ENCODE data around the gene IFIT1.

The IFIT1 gene

DNA sequence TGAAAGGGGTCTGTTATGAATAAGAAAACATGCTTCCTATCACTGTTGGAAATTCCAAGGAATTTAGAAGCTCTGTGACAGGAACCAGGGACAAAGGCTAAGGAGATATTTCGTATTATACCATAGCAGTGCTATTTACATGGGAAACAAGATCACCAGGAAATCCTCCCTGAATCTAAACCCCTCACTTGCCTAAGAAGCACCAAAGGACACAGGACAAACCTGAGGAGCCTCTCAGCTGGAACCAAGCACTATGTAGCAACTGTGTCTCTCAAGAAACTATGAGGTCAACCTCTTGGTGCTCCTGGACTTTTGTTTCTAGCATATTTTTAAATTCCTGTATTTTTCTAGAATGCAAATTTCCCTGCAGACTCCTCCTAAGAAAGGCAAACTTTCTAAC lies 35.3 kb upstream of the IFIT1 start (continued):
- TF ChIP-seq, protein P1, sequence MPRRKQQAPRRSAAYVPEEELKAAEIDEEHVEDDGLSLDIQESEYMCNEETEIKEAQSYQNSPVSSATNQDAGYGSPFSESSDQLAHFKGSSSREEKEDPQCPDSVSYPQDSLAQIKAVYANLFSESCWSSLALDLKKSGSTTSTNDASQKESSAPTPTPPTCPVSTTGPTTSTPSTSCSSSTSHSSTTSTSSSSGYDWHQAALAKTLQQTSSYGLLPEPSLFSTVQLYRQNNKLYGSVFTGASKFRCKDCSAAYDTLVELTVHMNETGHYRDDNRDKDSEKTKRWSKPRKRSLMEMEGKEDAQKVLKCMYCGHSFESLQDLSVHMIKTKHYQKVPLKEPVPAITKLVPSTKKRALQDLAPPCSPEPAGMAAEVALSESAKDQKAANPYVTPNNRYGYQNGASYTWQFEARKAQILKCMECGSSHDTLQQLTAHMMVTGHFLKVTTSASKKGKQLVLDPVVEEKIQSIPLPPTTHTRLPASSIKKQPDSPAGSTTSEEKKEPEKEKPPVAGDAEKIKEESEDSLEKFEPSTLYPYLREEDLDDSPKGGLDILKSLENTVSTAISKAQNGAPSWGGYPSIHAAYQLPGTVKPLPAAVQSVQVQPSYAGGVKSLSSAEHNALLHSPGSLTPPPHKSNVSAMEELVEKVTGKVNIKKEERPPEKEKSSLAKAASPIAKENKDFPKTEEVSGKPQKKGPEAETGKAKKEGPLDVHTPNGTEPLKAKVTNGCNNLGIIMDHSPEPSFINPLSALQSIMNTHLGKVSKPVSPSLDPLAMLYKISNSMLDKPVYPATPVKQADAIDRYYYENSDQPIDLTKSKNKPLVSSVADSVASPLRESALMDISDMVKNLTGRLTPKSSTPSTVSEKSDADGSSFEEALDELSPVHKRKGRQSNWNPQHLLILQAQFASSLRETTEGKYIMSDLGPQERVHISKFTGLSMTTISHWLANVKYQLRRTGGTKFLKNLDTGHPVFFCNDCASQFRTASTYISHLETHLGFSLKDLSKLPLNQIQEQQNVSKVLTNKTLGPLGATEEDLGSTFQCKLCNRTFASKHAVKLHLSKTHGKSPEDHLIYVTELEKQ (tag by site-specific recombination; IDR thresholded peaks at IDR 0.05; ENCODE audit: borderline replicate concordance), result no peak
- no peak for TF ChIP-seq SETDB1 (IDR thresholded peaks at IDR 0.05; ENCODE audit: insufficient read length, low read length)
- no peak for TF ChIP-seq ZNF776 (tag by site-specific recombination; IDR thresholded peaks at IDR 0.05; ENCODE audit: borderline replicate concordance)
- TF ChIP-seq, protein P2, sequence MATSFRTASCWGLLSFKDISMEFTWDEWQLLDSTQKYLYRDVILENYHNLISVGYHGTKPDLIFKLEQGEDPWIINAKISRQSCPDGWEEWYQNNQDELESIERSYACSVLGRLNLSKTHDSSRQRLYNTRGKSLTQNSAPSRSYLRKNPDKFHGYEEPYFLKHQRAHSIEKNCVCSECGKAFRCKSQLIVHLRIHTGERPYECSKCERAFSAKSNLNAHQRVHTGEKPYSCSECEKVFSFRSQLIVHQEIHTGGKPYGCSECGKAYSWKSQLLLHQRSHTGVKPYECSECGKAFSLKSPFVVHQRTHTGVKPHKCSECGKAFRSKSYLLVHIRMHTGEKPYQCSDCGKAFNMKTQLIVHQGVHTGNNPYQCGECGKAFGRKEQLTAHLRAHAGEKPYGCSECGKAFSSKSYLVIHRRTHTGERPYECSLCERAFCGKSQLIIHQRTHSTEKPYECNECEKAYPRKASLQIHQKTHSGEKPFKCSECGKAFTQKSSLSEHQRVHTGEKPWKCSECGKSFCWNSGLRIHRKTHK (tag by site-specific recombination; IDR thresholded peaks at IDR 0.05), result no peak
- no peak for TF ChIP-seq ZNF214 (tag by site-specific recombination; IDR thresholded peaks at IDR 0.05; ENCODE audit: borderline replicate concordance)
- TF ChIP-seq ZNF510 (tag by site-specific recombination; IDR thresholded peaks at IDR 0.05; ENCODE audit: insufficient replicate concordance), result no peak
- TF ChIP-seq ZSCAN23 (tag by site-specific recombination; IDR thresholded peaks at IDR 0.05), result no peak
- TF ChIP-seq ZNF48 (tag by site-specific recombination; IDR thresholded peaks at IDR 0.05), result no peak
- no peak for TF ChIP-seq ZNF157 (tag by site-specific recombination; IDR thresholded peaks at IDR 0.05)

DNA sequence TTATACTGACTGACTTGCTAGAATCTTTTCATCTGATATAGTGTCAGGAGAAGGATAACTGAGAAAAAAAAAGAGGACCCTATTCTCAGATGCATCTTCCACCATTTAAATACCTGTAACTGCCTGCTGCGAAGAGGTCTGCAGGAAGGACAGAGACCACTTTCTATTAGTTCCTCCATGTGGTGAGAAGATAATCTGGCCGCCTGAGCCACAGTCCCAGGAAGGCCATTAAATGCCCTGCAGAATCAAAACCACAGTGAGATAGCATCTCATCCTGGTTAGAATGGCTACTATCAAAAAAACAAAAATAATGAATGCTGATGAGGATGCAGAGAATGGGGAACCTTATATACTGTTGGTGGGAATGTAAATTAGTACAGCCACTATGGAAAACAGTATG lies 34.4 kb upstream of the IFIT1 start:
- no peaks in the 10 kb centered on the region for H3K36me3 ChIP-seq (ENCODE audit: control insufficient read depth in 2 of 2, insufficient read depth in 1 of 2, low read length in 2 of 2)
- no peak overlapping the region for H3K27ac ChIP-seq (ENCODE audit: extremely low read depth, low read depth, low read length)
- no peak overlapping the region for H3K4me3 ChIP-seq (ENCODE audit: low read depth, low read length)
- ChIA-PET CTCF (interaction anchor here (1.3 kb wide), 1 partner anchor 12 kb away, joined by 3 read pairs; no protein-coding TSS in a partner anchor), POLR2A (no interaction called here)
- H3K9me3 ChIP-seq (ENCODE audit: control insufficient read depth, insufficient read depth, low read depth, low read length), result no peaks in the 10 kb centered on the region
- H3K4me1 ChIP-seq (ENCODE audit: control insufficient read depth, insufficient read depth, low read length), result no peaks in the 10 kb centered on the region
- no peak for TF ChIP-seq ZNF830 (tag by site-specific recombination; IDR thresholded peaks at IDR 0.05; ENCODE audit: low read depth)
- TF ChIP-seq ZXDB (tag by site-specific recombination; IDR thresholded peaks at IDR 0.05), result no peak
- TF ChIP-seq ZNF211 (tag by site-specific recombination; IDR thresholded peaks at IDR 0.05; ENCODE audit: low read depth), result no peak
- TF ChIP-seq YY2 (tag by site-specific recombination; IDR thresholded peaks at IDR 0.05), result no peak
- no peak for TF ChIP-seq ZNF747 (tag by site-specific recombination; IDR thresholded peaks at IDR 0.05)
- TF ChIP-seq ZNF214 (tag by site-specific recombination; IDR thresholded peaks at IDR 0.05; ENCODE audit: borderline replicate concordance), result no peak
- TF ChIP-seq GLI4 (tag by site-specific recombination; IDR thresholded peaks at IDR 0.05), result no peak
- TF ChIP-seq, protein P3, sequence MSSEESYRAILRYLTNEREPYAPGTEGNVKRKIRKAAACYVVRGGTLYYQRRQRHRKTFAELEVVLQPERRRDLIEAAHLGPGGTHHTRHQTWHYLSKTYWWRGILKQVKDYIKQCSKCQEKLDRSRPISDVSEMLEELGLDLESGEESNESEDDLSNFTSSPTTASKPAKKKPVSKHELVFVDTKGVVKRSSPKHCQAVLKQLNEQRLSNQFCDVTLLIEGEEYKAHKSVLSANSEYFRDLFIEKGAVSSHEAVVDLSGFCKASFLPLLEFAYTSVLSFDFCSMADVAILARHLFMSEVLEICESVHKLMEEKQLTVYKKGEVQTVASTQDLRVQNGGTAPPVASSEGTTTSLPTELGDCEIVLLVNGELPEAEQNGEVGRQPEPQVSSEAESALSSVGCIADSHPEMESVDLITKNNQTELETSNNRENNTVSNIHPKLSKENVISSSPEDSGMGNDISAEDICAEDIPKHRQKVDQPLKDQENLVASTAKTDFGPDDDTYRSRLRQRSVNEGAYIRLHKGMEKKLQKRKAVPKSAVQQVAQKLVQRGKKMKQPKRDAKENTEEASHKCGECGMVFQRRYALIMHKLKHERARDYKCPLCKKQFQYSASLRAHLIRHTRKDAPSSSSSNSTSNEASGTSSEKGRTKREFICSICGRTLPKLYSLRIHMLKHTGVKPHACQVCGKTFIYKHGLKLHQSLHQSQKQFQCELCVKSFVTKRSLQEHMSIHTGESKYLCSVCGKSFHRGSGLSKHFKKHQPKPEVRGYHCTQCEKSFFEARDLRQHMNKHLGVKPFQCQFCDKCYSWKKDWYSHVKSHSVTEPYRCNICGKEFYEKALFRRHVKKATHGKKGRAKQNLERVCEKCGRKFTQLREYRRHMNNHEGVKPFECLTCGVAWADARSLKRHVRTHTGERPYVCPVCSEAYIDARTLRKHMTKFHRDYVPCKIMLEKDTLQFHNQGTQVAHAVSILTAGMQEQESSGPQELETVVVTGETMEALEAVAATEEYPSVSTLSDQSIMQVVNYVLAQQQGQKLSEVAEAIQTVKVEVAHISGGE (tag by site-specific recombination; conservative IDR thresholded peaks at IDR 0.05; ENCODE audit: low read depth), result no peak
- TF ChIP-seq SP3 (tag by site-specific recombination; IDR thresholded peaks at IDR 0.05), result no peak
- no peak for TF ChIP-seq GLIS2 (tag by site-specific recombination; IDR thresholded peaks at IDR 0.05)
- TF ChIP-seq FEZF1 (tag by site-specific recombination; IDR thresholded peaks at IDR 0.05), result no peak

Data from HEK293 (cell line).